HG03045 (cell line): ENCODE data around the gene ARTN.

Experiments
- ATAC-seq: cut with Tn5 transposase; IDR thresholded peaks from one replicate; pipeline ENCODE4 v1.9.1; 2021; ENCODE audit warnings: mild to moderate bottlenecking, moderate library complexity; ENCODE audit not compliant: unreplicated experiment

ARTN gene, protein sequence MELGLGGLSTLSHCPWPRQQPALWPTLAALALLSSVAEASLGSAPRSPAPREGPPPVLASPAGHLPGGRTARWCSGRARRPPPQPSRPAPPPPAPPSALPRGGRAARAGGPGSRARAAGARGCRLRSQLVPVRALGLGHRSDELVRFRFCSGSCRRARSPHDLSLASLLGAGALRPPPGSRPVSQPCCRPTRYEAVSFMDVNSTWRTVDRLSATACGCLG

DNA sequence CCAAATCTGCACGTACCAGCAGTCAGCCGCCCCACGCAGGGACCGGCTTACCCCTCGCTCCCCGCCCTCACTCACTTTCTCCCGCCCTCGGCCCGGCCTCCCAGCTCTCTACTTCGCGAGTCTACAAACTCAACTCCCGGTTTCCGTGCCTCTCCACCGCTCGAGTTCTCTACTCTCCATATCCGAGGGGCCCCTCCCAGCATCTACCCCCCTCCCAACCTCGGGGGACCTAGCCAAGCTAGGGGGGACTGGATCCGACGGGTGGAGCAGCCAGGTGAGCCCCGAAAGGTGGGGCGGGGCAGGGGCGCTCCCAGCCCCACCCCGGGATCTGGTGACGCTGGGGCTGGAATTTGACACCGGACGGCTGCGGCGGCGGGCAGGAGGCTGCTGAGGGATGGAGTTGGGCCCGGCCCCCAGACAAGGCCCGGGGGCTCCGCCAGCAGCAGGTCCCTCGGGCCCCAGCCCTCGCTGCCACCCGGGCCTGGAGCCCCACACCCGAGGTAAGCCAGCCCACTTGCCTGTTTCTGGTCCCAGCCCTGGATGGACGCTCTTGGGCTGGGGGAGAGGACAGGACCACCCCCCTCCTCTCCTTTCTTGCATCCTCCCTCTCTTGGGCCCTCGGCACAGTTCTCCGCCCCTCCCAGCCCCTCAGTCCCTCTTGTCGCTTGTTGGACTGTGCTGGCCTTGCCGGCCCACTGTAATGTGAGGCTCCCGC is at the start of gene ARTN:
Gene ARTN (plus strand): TSS at position 416 of the 715 bp plus-strand sequence. CDS start 1,856 bp downstream, outside the sequence.
- no peak for ATAC-seq

DNA sequence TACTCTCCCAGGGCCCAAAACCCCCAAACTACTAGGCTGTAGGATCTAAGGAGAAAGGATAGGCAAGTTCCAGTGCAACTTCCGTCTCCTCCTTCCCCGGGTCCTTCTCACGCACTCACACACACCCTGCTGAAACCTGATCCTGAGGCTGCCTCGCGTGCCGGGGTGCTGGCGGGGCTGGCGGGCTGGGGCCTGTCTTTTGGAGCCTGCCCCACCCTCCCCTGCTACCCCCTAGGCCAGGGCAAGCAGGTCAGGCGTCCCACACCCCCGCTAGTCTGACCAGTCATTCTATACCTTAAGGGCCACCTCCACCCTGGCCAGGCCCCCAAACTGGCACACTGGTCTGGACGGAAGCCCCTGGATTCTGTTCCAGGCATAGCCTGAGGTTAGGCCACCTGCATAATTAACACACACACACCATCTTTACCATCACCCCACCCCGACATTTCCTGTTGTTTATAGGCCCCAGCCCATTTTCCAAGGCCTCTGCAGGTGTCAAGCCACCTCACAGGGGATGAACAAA is 48.3 kb upstream of the ARTN start:
- no peak for ATAC-seq

DNA sequence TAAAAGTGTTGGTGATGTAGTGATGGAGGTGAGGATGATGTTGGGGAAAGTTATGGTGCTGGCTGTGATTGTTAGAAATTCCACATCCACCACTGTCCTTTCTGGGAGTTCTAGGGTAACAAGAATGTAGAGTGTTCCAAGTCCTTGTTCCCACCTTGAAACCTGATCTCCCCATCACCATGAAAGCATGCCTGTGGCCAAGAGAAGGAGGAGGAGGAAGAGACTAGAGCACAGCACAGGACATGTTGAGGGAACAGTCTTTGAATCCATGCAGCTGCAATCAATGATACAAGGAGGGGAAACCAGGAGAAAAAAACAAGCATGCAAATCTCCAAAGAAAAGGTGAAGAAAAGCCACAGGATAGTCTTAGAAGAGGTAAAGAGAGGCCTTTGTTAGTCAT is 45.9 kb upstream of the ARTN start:
- ATAC-seq = no peak

DNA sequence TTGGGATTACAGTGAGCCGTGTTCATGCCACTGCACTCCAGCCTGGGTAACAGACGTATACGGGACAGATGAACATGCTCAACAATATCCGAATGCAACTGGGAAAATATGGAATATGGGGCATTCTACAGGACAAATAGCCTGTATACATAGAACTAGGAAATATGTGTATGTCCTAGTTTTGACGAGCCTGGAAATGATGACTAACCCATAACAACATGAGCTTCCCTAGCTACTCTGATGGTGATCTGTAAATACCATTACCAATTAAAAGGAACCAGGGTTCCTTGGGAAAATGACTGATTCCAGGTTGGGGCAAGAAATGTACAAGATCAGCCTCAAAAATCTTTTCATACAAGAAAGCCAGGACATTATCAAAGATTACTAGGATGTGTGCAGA is 42.8 kb upstream of the ARTN start:
- ATAC-seq = no peak

DNA sequence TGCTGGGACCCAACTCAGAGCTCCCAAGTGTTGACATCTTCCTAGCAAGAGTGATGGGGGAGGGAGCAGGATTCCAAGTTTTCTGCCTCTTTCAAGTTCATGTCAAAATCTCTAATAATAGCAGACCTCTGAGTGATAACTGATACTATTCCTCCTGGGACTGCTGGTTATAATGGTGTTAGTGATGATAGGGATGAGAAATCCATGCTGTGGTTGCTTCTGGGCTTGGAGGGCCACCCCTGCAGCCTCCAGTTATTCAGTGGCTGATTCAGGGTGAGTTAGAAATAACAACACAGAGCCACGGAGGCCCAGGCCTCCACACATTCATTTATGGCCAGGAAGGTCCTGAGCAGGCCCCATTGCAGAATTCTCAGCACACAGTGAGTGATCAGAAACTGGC is 40.6 kb upstream of the ARTN start:
- ATAC-seq = no peak

DNA sequence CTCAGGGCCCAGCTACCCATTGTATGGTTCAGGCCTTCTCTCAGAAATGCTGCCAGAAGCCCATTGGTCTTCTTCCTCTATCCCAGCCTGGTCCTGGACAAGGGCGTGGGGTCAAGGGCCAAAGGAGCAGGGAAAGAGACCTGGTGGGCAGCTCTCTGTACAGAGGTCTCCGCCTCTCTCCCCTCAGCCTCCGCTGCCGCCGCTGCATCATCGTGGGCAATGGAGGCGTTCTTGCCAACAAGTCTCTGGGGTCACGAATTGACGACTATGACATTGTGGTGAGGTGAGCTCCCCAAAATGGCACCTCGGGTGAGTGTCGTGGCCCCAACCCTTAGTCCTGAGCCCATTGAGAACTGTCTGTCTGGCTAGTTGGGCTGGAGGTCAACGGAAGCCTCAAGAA is 34.6 kb upstream of the ARTN start:
- ATAC-seq = no peak

DNA sequence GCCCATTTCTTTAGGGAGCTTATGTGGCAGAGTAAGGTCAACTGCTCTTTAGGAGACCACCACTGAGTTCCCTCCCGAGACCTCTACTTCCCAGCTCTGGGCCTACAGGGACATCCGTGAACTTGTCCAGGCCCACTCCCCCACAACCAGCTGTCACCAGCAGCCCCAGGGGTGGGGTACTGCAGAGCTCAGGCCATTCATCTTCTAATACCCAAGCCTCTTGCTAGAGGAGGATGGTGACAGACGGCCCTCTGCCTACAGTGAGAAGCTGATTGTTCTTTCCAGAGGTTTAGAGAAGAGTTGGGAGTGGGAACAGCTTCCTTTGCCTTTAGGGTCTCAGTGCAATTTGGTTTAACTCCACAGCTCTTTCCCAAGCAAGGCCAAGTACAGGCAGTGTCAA is 33.2 kb upstream of the ARTN start:
- no peak for ATAC-seq

DNA sequence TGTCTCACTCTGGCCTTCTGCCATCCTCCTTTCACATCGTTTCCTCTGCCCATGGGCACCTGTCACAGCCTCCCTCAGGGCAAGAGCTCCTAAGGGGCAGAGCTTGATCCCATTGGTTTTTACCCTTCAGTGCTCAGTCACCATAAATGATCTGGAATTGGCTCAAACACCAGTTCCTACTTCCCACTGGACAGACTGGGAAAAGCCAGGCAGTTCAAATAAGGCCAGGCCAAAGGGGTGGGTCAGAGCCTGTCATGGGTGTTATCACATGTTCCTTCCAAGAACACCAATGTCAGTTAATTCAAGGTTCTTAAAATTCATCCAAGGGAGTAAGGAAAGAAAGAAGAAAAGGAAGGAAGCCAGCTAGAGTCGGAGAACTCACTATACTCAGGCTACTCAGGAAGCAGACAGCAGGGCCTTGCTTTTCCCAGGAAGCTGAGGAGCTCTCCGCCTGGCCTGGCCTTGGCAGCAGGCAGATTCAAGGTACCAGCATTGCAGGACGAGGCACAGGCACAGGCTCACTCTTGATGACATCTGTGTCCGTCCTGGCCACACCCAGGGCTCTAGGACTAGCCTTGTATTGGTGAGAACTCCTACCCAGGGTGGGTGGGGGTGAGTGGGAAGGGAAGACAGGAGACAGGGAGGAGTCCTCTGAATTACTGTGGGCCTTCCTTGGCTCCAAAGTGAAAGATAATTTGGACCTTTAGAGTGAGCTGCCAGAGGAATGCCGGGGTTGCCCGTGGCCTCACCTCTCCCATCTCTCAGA is 32.2 kb upstream of the ARTN start:
- ATAC-seq = no peak

DNA sequence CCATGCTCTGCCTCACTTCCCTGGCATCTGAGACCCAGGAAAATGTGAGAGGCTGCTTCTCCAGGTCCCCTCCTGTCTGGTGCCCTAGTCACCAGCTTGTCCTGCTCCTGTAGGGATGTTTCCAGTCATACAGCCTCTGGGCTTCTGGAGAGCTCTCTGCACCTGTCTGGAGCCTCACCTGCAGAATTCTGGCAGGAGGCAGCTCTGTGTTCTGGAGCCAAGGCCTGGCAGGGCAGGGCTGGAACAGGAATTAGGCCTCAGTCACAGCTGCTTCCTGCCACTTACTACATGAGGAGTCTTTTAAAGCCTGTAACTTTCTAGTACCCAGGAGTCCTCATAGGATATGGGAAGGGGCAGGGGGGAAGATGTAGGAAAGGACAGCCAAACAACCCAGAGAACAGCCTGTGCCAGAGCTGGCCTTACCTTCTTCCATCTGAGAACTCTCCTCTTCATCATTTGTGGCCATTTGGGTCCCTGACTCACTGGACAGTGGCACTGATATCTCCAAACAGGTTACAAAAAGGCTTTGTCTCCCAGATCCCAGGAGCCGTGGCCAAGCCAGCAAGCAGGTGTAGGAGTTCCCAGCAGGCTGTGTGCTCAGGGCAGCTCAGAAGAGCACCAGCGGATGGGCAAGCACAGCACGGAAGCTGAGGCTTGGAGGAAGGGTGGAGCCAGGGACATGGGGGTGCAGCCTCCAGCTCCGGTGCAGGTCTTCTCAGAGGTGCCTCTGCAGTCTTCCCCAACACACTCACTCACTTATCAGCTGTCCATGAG is 31.4 kb upstream of the ARTN start:
- ATAC-seq = no peak

DNA sequence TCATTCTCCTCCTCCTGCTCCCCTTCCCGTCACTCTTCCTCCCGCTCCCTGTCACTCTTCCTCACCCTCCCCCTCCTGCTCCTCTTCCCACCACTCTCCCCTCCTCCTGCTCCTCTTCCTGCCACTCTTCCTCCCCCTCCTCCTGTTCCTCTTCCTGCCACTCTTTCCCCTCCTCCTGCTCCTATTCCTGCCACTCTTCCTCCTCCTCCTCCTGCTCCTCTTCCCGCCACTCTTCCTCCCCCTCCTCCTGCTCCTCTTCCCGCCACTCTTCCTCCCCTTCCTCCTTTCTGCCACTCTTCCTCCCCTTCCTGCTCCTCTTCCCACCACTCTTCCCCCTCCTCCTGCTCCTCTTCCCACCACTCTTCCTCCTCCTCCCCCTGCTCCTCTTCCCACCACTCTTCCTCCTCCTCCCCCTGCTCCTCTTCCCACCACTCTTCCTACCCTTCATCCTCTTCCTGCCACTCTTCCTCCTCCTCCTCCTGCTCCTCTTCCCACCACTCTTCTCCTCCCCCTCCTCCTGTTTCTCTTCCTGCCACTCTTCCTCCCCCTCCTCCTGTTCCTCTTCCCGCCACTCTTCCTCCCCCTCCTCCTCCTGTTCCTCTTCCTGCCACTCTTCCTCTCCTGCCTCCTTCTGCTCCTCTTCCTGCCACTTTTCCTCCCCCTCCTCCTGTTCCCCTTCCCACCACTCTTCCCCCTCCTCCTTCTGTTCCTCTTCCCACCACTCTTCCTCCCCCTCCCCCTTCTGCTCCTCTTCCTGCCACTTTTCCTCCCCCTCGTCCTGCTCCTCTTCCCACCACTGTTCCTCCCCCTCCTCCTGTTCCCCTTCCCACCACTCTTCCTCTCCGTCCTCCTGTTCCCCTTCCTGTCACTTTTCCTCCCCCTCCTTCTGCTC is 28.7 kb upstream of the ARTN start:
- no peak for ATAC-seq

DNA sequence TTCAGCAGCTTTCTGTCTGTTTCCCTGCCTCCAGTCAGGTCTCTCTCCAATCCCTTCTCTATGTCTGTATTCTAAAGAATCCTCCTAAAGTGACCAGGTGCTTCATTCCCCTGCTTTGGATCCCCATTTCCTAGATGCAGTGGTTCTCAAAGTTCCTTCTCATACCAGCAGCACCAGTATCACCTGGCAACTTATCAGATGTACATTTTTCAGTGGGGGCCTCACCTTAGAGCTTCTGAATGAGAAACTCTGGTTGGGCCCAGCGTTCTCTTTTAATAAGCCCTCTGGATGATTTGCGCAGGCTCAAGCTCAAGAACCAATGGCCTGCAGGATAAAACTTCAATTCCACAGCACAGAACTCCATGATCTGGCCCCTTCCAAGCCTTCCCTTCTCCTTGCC is 25.4 kb upstream of the ARTN start:
- ATAC-seq = no peak

DNA sequence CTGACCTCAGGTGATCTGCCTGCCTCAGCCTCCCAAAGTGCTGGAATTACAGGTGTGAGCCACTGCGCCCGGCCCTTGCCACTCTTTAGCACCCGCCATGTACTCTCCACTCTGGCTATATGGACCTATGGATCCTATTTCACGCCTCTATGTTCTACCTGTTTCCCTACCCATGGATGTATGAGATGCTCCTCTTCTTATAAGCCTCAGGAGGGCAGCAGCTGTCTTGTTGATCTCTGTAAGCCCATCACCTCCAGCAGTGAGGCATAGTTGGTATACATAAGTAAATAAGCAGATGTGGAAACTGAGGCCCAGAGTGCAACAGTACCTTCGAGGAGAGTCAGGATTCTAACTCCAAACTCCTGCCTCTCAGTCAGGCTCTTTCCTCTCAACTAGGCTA is 24.7 kb upstream of the ARTN start:
- no peak for ATAC-seq

DNA sequence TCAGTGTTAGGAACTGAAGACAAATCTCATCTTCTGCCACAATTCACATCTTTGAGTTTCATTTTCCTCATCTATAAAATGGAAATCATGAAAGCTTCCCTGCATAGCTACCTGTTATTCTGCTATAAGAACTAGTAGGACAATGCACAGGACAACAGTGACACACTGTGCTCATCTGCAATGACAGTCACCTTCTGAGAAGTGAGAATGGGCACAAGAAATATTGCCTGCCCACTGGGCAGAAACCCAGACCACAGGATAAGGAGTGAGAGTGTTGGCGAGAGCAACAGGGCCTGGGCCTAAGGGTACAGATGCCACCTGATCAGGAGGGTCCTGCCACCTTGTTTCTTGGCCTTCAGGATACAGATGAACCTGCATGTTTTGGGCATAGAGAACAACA is 23.3 kb upstream of the ARTN start:
- ATAC-seq = no peak

DNA sequence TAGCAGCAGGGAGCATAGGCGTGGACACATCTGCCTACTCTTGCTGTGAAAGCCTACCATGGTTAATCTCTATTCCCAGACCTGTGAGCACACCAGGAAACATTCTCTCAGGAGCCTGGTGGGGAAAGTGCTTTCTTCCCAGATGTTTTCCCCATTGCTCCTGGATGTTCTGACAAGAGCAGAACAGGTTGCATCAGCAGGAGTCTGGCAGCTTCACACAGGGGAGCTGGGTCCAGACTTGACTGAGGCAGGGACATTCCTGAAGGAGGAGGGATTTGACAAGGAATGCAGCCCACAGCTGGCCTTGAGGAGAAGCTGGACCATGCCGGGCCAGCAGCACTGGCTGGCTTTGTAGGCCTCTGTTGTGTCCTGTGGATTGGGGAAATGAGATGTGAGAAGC is 21.0 kb upstream of the ARTN start:
- no peak for ATAC-seq

DNA sequence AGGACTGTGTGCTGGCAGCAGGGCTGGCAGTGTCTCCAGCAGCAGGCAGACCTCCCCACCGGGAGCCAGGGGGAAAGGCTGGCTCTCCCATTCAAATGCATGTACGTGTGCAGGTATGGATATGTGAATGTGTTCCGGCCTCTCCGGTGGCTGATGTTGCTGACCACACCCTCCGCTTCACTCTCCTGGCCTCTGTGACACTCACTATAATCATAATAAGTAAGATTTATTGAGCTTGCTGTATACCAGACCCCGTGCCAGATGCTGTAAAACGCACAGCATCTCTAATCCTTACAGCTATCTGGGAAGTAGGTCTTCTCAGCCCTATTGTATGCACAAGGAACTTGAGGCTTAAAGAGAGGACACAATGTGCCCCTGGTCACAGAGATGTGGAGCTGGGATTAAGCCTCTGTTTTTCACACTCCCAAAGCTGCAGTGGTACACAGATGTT is 20.5 kb upstream of the ARTN start:
- no peak for ATAC-seq

DNA sequence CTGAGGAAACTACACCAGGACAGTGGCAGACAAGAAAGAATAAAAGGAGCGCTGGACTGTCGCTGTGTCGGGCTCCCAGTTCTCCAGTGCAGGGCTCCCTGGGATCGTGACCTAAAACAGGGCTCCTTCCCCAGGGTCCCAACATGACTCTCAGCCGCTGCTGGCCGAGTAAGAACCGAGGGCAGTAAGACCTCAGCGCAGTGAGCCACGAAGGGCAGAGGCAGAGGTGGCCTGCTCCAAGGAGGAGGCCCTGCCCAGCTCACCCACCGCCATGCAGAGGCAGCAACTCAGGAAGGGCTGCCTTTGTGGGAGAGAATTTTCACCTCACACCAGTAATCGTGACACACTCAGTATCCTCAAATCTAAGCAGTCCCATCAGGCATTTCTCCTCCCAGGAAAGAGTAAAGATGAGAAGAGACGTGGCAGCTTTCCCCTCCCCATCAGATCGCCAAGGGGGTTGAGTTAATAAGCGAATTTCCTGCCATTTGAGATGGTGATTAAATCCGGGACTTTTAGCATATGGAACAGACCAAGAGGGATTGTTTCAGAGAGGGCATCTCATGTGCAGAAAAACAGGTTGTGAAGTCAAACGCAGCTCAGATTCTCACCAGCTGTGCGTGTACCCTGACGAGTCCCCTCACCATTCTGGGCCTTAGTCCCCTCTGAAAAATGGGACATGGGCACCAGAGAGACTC is 19.8 kb upstream of the ARTN start:
- ATAC-seq = no peak

DNA sequence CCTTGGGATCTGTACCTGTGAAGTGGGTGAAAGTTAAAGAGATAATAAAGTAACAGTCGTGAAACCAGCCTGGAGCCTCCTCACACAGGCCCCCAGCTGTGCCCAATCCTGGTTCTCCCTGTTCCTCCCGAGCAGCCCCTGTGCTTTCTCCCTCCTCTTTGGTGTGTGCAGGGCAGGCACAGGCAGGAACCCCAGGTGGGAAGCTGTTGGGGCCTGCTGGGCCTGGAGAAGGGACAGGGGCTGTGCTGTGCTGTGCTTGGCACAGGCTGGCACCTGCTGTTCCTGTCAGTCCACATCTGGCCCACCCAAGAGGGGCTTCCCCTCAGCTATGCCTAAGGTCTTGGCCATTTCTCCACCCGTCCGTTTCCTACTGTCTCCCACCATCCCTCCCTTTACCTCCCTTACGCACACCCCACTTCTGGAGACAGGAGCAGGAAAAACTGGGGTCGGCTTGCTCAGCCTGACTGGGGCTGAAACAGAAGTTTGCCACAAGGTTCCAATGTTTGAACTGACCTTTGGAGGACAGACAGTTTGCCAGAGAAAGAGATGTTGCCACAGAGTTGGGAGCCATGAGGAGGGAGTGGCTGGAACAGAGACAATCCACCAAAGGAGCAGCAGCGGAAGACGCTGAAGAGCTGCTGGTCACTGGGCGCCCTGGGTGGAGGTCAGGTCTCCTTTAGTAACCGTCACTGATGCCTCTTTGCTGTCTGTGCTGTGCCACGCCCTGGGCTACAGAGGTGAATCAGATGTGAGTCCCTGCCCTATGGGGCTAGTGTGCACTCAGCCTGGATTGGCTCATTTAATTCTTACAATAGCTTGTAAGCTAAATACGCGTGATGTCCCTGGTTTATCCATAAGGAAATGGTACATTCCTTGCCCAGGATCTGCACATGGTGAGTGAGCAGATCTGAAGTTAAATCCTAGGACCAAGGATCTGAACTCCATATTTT is 18.8 kb upstream of the ARTN start:
- no peak for ATAC-seq

DNA sequence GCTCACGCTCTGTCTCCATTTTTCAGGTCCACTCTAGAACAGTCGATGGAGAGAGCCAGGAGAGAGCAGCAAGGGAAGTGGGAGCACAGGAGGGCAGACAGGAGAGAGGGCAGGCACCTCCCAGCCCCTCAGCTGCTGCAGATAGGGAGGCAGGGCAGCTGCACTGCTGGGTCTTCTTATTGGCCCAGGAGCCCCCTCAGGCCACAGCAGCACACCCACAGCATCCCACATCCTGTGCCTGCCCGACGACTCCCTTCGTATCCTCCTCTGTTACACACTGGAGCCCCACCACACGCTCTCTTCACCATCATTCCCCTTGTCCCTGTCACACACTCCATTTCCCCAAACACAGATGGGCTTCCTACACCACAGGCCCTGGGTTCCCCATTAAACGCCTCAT is 13.7 kb upstream of the ARTN start:
- no peak for ATAC-seq
